ENCODE results near the gene AQR.

DNA sequence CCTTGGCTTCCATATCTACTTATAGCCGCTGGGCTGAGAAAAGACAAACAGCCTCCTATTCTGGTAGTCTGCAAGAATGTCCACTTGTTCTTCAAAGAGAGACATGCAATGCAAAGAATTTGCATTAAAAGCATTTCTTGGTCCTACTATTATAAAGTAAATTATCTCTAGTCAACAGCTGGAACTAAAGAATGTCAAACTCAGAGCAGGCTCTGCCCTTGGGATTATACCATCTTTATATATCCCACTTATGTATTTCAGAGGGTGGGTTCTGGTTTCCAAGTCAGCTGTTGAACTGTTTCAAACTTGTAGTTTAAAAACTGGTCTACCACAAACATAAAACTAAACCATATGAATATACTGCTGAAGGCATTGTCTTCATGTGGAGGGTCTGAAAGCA is 167.2 kb downstream of the AQR start:
- TF ChIP-seq, protein P1, sequence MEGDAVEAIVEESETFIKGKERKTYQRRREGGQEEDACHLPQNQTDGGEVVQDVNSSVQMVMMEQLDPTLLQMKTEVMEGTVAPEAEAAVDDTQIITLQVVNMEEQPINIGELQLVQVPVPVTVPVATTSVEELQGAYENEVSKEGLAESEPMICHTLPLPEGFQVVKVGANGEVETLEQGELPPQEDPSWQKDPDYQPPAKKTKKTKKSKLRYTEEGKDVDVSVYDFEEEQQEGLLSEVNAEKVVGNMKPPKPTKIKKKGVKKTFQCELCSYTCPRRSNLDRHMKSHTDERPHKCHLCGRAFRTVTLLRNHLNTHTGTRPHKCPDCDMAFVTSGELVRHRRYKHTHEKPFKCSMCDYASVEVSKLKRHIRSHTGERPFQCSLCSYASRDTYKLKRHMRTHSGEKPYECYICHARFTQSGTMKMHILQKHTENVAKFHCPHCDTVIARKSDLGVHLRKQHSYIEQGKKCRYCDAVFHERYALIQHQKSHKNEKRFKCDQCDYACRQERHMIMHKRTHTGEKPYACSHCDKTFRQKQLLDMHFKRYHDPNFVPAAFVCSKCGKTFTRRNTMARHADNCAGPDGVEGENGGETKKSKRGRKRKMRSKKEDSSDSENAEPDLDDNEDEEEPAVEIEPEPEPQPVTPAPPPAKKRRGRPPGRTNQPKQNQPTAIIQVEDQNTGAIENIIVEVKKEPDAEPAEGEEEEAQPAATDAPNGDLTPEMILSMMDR (IDR thresholded peaks at IDR 0.05; ENCODE audit: poor library complexity, severe bottlenecking), result no peak
- TF ChIP-seq TAF1 (IDR thresholded peaks at IDR 0.05; ENCODE audit: low read depth), result no peak
- no peak for TF ChIP-seq EZH2 (IDR thresholded peaks at IDR 0.05; ENCODE audit: borderline replicate concordance, insufficient read depth, low read length, poor library complexity, severe bottlenecking)
- TF ChIP-seq, protein P2, sequence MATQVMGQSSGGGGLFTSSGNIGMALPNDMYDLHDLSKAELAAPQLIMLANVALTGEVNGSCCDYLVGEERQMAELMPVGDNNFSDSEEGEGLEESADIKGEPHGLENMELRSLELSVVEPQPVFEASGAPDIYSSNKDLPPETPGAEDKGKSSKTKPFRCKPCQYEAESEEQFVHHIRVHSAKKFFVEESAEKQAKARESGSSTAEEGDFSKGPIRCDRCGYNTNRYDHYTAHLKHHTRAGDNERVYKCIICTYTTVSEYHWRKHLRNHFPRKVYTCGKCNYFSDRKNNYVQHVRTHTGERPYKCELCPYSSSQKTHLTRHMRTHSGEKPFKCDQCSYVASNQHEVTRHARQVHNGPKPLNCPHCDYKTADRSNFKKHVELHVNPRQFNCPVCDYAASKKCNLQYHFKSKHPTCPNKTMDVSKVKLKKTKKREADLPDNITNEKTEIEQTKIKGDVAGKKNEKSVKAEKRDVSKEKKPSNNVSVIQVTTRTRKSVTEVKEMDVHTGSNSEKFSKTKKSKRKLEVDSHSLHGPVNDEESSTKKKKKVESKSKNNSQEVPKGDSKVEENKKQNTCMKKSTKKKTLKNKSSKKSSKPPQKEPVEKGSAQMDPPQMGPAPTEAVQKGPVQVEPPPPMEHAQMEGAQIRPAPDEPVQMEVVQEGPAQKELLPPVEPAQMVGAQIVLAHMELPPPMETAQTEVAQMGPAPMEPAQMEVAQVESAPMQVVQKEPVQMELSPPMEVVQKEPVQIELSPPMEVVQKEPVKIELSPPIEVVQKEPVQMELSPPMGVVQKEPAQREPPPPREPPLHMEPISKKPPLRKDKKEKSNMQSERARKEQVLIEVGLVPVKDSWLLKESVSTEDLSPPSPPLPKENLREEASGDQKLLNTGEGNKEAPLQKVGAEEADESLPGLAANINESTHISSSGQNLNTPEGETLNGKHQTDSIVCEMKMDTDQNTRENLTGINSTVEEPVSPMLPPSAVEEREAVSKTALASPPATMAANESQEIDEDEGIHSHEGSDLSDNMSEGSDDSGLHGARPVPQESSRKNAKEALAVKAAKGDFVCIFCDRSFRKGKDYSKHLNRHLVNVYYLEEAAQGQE (IDR thresholded peaks at IDR 0.05; ENCODE audit: borderline replicate concordance), result no peak
- TF ChIP-seq POLR2AphosphoS5 (IDR thresholded peaks at IDR 0.05), result no peak
- no peak for TF ChIP-seq EP300 (conservative IDR thresholded peaks at IDR 0.05; ENCODE audit: poor library complexity, severe bottlenecking)

All from neural cell (in vitro differentiated cells).